Left ventricle myocardium inferior (tissue), 1 donor: ENCODE results near the gene SBNO1. TPM values are rescaled to one million over a fixed set of nuclear protein-coding genes. Genes with fewer than 3 reads are reported as not detected.

ENCODE experiments used
- DNase-seq: peaks from one replicate; pipeline ENCODE4 v3.0.0-alpha.2; 2020
- H3K27ac ChIP-seq: fragments of 200-600 bp; replicated peaks from 2 replicates; pipeline ENCODE4 v1.8.0; 2021
- H3K27me3 ChIP-seq: fragments of 200-600 bp; 2 replicates; pipeline ENCODE4 v1.8.0; 2021; ENCODE audit warnings: low read depth
- H3K36me3 ChIP-seq: fragments of 200-600 bp; 2 replicates; pipeline ENCODE4 v1.8.0; 2021
- H3K4me1 ChIP-seq: fragments of 200-600 bp; 2 replicates; pipeline ENCODE4 v1.8.0; 2021
- H3K4me3 ChIP-seq: fragments of 200-600 bp; 2 replicates; pipeline ENCODE4 v1.8.0; 2021; ENCODE audit warnings: mild to moderate bottlenecking, moderate library complexity
- H3K9me3 ChIP-seq: fragments of 200-600 bp; replicated peaks from 2 replicates; pipeline ENCODE4 v1.8.0; 2021
- CTCF ChIP-seq: fragments of 200-600 bp; IDR thresholded peaks from 2 replicates; pipeline ENCODE4 v1.8.0; 2021; ENCODE audit warnings: antibody characterized with exemption, mild to moderate bottlenecking, borderline replicate concordance
- intact Hi-C: fragments of 100-400 bp; cut with micrococcal nuclease; formaldehyde crosslinking; loops from one replicate; pipeline ENCODE4 v1.11.0; 2022
- total RNA-seq: library from RNA; stranded (reverse); fragmentation: NEBNext Ultra II Directional; extraction: Animal tissue kit (Norgen Biotek cat#: 25700); gene quantifications from one replicate; pipeline ENCODE4 v1.2.1, GENCODE V29; 2021
- donor health status: DM: no; HTN: yes; CAD: no; lungs with severe emphysema.

SBNO1 gene
- total RNA-seq, 1 donor from 2014 or later, result 27.1 TPM

GRCh38 chr12:123390498-123391426, 26.1 kb upstream of the SBNO1 start:
- Histone ChIP-seq H3K4me1 (peaks cover 47% of the 10 kb centered on the region), H3K27ac (peak overlapping the region; percentile 90), H3K4me3 (peak overlapping the region; percentile 83), H3K27me3 (no peaks in the 10 kb centered on the region), H3K9me3 (no peaks in the 10 kb centered on the region), H3K36me3 (peaks cover 53% of the 10 kb centered on the region)
- no peak for DNase-seq
- TF ChIP-seq CTCF, result no peak
- intact Hi-C loops, result no loop called here

GRCh38 chr12:123389560-123390351, 25.1 kb upstream of the SBNO1 start:
- TF ChIP-seq CTCF, result no peak
- peak; percentile 66 for DNase-seq
- intact Hi-C loops, result no loop called here

GRCh38 chr12:123388951-123389559, 24.4 kb upstream of the SBNO1 start:
- Histone ChIP-seq H3K36me3 (peaks cover 36% of the 10 kb centered on the region), H3K27ac (peak overlapping the region; percentile 97), H3K9me3 (no peaks in the 10 kb centered on the region), H3K27me3 (no peaks in the 10 kb centered on the region), H3K4me3 (peak overlapping the region; percentile 83), H3K4me1 (peaks cover 62% of the 10 kb centered on the region)
- no peak for DNase-seq
- no peak for TF ChIP-seq CTCF
- intact Hi-C loops, result no loop called here

More at GRCh38 chr12:123389560-123390351, 25.1 kb upstream of the SBNO1 start:
- peaks cover 55% of the 10 kb centered on the region for H3K4me1 ChIP-seq
- H3K9me3 ChIP-seq, result no peaks in the 10 kb centered on the region
- peak overlapping the region; percentile 83 for H3K4me3 ChIP-seq
- H3K27me3 ChIP-seq, result no peaks in the 10 kb centered on the region
- H3K27ac ChIP-seq, result peak overlapping the region; percentile 90
- H3K36me3 ChIP-seq, result peaks cover 43% of the 10 kb centered on the region

GRCh38 chr12:123388177-123388950, 23.7 kb upstream of the SBNO1 start:
- Histone ChIP-seq H3K27ac (peak overlapping the region; percentile 97), H3K36me3 (peaks cover 29% of the 10 kb centered on the region), H3K4me3 (peak overlapping the region; percentile 83), H3K27me3 (no peaks in the 10 kb centered on the region), H3K4me1 (peaks cover 64% of the 10 kb centered on the region), H3K9me3 (no peaks in the 10 kb centered on the region)
- peak; percentile 84 for DNase-seq
- intact Hi-C loops, result no loop called here
- peak; percentile 26 for TF ChIP-seq CTCF
